ENCODE results near the gene NGDN.

Gene NGDN

DNA sequence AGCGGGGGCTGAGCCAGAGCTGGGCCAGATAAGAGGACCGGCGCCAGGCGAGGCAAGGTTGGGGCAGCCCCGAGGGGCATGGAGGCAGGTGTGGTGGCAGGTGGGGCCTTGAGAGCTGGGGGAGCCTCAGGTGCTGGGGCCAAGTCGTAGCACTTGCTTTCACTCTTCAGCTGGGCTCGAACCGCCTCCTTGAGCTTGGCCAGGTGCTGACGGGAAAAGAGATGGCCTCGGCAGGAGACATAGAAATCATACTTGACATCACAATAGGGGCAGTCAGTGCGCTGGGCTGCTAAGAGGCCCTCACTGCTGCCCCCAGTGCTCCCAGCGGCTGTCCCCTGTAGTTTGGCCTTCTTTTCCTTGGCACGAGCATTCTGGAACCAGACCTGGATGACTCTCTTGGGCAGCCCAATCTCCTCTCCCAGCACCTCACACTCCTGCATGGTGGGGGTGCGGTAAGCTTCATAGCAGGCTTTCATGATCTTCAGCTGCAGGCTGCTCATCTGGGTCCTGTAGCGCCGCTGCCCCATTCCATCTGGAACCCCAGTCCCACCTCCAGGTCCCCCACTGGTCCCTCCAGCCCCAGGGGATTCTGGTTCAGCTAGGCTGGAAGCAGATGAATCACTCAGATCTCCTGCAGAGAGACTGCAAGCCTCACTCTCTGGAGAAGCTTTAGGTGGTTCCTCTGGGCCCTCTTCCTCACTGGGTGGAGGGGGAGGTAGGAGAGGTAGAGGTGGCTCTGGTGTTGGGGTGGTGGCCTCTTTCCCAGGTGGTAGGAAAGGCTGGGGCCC is 53.9 kb downstream of the NGDN start:
- no peak for DNase-seq (ENCODE audit: low spot score)

DNA sequence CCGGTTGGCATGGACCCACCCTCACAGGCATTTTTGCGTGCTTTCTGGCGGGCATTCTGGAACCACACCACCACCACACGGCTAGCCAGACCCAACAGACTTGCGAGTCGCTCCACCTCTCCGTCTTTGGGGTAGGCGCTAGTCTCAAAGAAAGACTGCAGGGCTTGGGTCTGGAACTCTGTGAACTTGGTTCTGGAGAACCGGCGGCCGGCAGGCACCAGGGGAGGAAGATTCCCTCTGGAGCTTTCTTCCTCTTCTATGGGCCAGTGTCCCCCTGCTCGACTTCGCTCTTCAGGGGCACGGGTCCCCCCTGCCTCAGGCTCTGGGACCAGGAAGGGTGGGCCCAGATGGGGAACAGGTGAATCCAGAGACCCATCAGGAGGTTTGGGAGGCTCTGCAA is 55.5 kb downstream of the NGDN start:
- no peak for DNase-seq (ENCODE audit: low spot score)

DNA sequence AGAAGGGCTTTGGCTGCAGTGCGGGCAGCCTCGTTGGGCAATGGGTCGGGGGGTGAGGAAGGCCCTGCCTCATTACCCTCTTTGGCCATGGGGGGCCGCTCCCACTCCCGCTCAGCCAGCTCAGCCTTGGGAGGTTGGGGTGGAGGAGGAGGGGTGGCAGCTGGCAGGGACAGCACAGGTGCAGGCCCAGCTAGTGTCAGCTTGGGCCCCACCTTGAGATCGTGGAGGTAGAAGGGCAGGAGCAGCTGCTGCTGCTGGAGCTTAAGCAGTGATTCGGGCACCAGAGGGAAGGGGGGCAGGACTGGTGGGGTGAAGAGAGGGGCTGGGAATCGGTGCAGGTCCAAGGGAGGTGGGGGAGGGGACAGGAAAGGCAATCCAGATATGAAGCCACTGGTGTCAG is 56.1 kb downstream of the NGDN start:
- no peak for DNase-seq (ENCODE audit: low spot score)
